CD14-positive monocyte (primary cell): ENCODE measurements around the gene DPP6. TPM values are rescaled to one million over a fixed set of nuclear protein-coding genes. Genes with fewer than 3 reads are reported as not detected.

Experiments
- DNase-seq, 3 donors: peaks; one replicate each; pipeline ENCODE4 v3.0.0-alpha.2; 2011 to 2022
- H2AFZ ChIP-seq: 2 replicates; pipeline ENCODE4 v1.6.0; 2012; ENCODE audit warnings: mild to moderate bottlenecking, low read depth, low read length, inconsistent platforms; ENCODE audit not compliant: insufficient read depth, poor library complexity, severe bottlenecking
- H3K27ac ChIP-seq, 2 donors: 1 replicate in 1 of 2; 2 replicates in 1 of 2; pipeline ENCODE4 v1.5.1; 2012 to 2013; ENCODE audit warnings: low read length in 2 of 2, control low read depth in 1 of 2, inconsistent platforms in 1 of 2, low read depth in 1 of 2, mild to moderate bottlenecking in 1 of 2
- H3K27me3 ChIP-seq, 2 donors: one replicate each; pipeline versions ENCODE4 v1.6.0 to v1.6.1; 2011 to 2013; ENCODE audit warnings: low read length in 2 of 2; ENCODE audit not compliant: control insufficient read depth in 2 of 2, insufficient read depth in 2 of 2
- H3K36me3 ChIP-seq, 2 donors: replicated peaks in 1 of 2; 1 replicate in 1 of 2; 2 replicates in 1 of 2; pipeline versions ENCODE4 v1.5.1 to v1.6.1; 2012 to 2013; ENCODE audit warnings: low read length in 2 of 2, control low read depth in 1 of 2, inconsistent platforms in 1 of 2, mild to moderate bottlenecking in 1 of 2; ENCODE audit not compliant: insufficient read depth in 2 of 2, control insufficient read depth in 1 of 2
- H3K4me1 ChIP-seq, 2 donors: 1 replicate in 1 of 2; 2 replicates in 1 of 2; pipeline versions ENCODE4 v1.5.1 to v1.6.1; 2012 to 2013; ENCODE audit warnings: low read length in 2 of 2, control low read depth in 1 of 2, inconsistent platforms in 1 of 2, mild to moderate bottlenecking in 1 of 2, moderate library complexity in 1 of 2; ENCODE audit not compliant: insufficient read depth in 2 of 2, control insufficient read depth in 1 of 2
- H3K4me2 ChIP-seq: replicated peaks from 2 replicates; pipeline ENCODE3; 2012; ENCODE audit warnings: low read length, moderate library complexity, mild to moderate bottlenecking; ENCODE audit not compliant: poor library complexity, severe bottlenecking; ENCODE audit errors: extremely low read depth
- H3K4me3 ChIP-seq, 3 experiments: fragments of 200-600 bp in 1 of 3; sonication (generic) in 1 of 3; replicated peaks in 1 of 3; 1 replicate in 2 of 3; 2 replicates in 1 of 3; pipeline ENCODE4 v1.5.1; 2011 to 2013; ENCODE audit warnings: low read length in 3 of 3, mild to moderate bottlenecking in 3 of 3, control low read depth in 2 of 3, low read depth in 2 of 3, inconsistent platforms in 1 of 3, moderate library complexity in 1 of 3
- H3K79me2 ChIP-seq: 2 replicates; pipeline ENCODE4 v1.6.0; 2012; ENCODE audit warnings: mild to moderate bottlenecking, control low read depth, inconsistent platforms, low read length, moderate library complexity; ENCODE audit not compliant: insufficient read depth
- H3K9ac ChIP-seq: 2 replicates; pipeline ENCODE4 v1.6.0; 2017; ENCODE audit warnings: low read length, mild to moderate bottlenecking; ENCODE audit not compliant: insufficient read depth, poor library complexity, severe bottlenecking
- H3K9me3 ChIP-seq, 2 donors: replicated peaks in 1 of 2; 1 replicate in 1 of 2; 2 replicates in 1 of 2; pipeline versions ENCODE4 v1.5.1 to v1.6.1; 2012 to 2013; ENCODE audit warnings: low read length in 2 of 2, control low read depth in 1 of 2; ENCODE audit not compliant: control insufficient read depth in 1 of 2, insufficient read depth in 1 of 2
- H4K20me1 ChIP-seq: 2 replicates; pipeline ENCODE4 v1.6.0; 2012; ENCODE audit warnings: mild to moderate bottlenecking, low read length, control low read depth, moderate library complexity; ENCODE audit not compliant: insufficient read depth
- H3K27ac Mint-ChIP-seq, 7 donors: one replicate each; pipeline ENCODE4 v1.8.0; 2020; ENCODE audit warnings: mild to moderate bottlenecking in 7 of 7, mixed read lengths in 7 of 7, moderate library complexity in 6 of 7, inconsistent platforms in 2 of 7
- H3K27me3 Mint-ChIP-seq, 3 donors: one replicate each; pipeline ENCODE4 v1.8.0; 2021 to 2022; ENCODE audit warnings: low read depth in 3 of 3, mild to moderate bottlenecking in 3 of 3, mixed read lengths in 3 of 3, moderate library complexity in 3 of 3, inconsistent platforms in 1 of 3
- H3K36me3 Mint-ChIP-seq, 2 donors: one replicate each; pipeline ENCODE4 v1.8.0; 2020; ENCODE audit warnings: mixed read lengths in 2 of 2, inconsistent platforms in 1 of 2, mild to moderate bottlenecking in 1 of 2
- H3K4me1 Mint-ChIP-seq: one replicate; pipeline ENCODE4 v1.8.0; 2020; ENCODE audit warnings: mild to moderate bottlenecking, mixed read lengths
- H3K4me3 Mint-ChIP-seq, 2 donors: one replicate each; pipeline ENCODE4 v1.8.0; 2020; ENCODE audit warnings: mild to moderate bottlenecking in 2 of 2, mixed read lengths in 2 of 2, moderate library complexity in 1 of 2
- H3K9me3 Mint-ChIP-seq, 7 donors: one replicate each; pipeline ENCODE4 v1.8.0; 2020 to 2022; ENCODE audit warnings: mixed read lengths in 7 of 7, mild to moderate bottlenecking in 6 of 7, moderate library complexity in 6 of 7, inconsistent platforms in 2 of 7
- WGBS: methylation state at CpG from one replicate; pipeline ENCODE4 v1.1.5; 2013; ENCODE audit warnings: missing lambda C conversion rate; ENCODE audit not compliant: insufficient coverage; 5-methylcytosine and 5-hydroxymethylcytosine counted together
- intact Hi-C, 2 donors: fragments of 100-400 bp; cut with micrococcal nuclease; formaldehyde crosslinking; loops; one replicate each; pipeline versions ENCODE4 v1.15.0 to v1.15.1; 2023
- polyA plus RNA-seq, 3 donors: library from polyadenylated mRNA; depleted of rRNA in 1 of 3; unstranded in 2 of 3; stranded (reverse) in 1 of 3; fragments of 300-500 nt in 2 of 3; fragments of >200 nt in 1 of 3; fragmentation: Illumina TruSeq in 2 of 3; gene quantifications; 1 replicate in 2 of 3; 2 replicates in 1 of 3; pipeline ENCODE4 v1.2.3, GENCODE V29; 2012 to 2021
- TF ChIP-seq, protein P1 (sequence below): fragments of 200-600 bp; IDR thresholded peaks from one replicate; pipeline ENCODE4 v1.8.0; 2022; ENCODE audit warnings: antibody characterized with exemption, mild to moderate bottlenecking

DPP6 gene
- polyA plus RNA-seq, 3 donors, result not detected

DNA sequence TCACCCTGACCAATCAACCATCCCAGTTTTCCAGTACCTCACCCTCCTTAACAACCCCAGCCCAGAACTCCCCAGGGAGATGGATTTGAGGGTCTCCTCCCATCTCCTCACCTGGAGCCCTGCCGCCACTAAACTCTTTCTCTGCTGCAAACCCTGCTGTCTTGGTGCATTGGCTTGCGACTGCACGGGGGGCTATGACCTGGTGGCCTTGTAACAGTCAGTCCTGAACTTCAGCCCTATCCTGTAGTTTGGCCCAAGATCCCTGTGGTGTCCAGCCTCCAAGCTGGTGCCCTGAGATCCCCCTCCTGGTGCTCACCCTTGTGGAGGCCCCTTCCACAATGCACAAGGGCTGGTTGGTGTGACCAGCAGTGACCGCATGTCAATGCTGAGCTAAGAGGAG, 858.8 kb downstream of the DPP6 start:
- 95% methylated on average over 3 of the region's 4 CpGs for WGBS
- Histone ChIP-seq H3K4me1 (peaks cover 5 to 10% of the 10 kb centered on the region in 2 donors), H3K36me3 (no peaks in the 10 kb centered on the region), H3K4me3 (no peak overlapping the region), H3K4me2 (no peak overlapping the region), H2AFZ (no peak overlapping the region), H3K27me3 (peaks cover 4 to 25% of the 10 kb centered on the region in 2 donors), H4K20me1 (no peaks in the 10 kb centered on the region), H3K9me3 (peaks cover 0 to 10% of the 10 kb centered on the region in 2 donors), H3K79me2 (no peaks in the 10 kb centered on the region), H3K9ac (no peak overlapping the region), H3K27ac (no peak overlapping the region)
- H3K4me3 Mint-ChIP-seq, result no peak overlapping the region
- intact Hi-C loops, result no loop called here
- peaks cover 0 to 3% of the 10 kb centered on the region in 2 donors for H3K36me3 Mint-ChIP-seq
- peaks cover 4% of the 10 kb centered on the region for H3K4me1 Mint-ChIP-seq
- H3K9me3 Mint-ChIP-seq, result peaks cover 11 to 22% (median 17%) of the 10 kb centered on the region in 7 donors
- no peak overlapping the region for H3K27ac Mint-ChIP-seq
- TF ChIP-seq, protein P1, sequence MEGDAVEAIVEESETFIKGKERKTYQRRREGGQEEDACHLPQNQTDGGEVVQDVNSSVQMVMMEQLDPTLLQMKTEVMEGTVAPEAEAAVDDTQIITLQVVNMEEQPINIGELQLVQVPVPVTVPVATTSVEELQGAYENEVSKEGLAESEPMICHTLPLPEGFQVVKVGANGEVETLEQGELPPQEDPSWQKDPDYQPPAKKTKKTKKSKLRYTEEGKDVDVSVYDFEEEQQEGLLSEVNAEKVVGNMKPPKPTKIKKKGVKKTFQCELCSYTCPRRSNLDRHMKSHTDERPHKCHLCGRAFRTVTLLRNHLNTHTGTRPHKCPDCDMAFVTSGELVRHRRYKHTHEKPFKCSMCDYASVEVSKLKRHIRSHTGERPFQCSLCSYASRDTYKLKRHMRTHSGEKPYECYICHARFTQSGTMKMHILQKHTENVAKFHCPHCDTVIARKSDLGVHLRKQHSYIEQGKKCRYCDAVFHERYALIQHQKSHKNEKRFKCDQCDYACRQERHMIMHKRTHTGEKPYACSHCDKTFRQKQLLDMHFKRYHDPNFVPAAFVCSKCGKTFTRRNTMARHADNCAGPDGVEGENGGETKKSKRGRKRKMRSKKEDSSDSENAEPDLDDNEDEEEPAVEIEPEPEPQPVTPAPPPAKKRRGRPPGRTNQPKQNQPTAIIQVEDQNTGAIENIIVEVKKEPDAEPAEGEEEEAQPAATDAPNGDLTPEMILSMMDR, result no peak
- H3K27me3 Mint-ChIP-seq, result peaks cover 23 to 34% (median 26%) of the 10 kb centered on the region in 3 donors
- DNase-seq, result no peak

DNA sequence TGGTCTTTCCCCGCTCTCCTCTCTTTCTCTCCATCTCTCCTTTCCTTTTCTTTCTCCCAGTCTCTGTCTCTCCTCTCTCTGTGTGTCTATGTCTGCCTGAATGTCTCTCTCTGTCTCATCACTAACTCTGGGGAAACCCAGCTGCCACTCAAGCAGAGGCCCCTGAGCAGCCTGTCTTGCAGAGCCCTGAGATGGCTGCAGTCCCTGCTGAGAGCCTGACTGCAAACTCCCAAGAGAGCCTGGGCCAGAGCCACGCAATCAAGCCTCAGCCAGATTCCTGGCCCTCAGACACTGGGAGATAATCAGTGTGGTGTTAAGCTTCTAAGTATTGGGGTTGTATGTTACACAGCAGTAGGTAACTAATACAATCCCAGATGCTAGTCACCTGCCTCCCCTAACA, 859.2 kb downstream of the DPP6 start:
- peaks cover 11 to 22% (median 17%) of the 10 kb centered on the region in 7 donors for H3K9me3 Mint-ChIP-seq
- no peak overlapping the region for H2AFZ ChIP-seq
- no peak overlapping the region for H3K4me3 ChIP-seq
- peaks cover 0 to 3% of the 10 kb centered on the region in 2 donors for H3K36me3 Mint-ChIP-seq
- H3K4me1 Mint-ChIP-seq, result peaks cover 4% of the 10 kb centered on the region
- no peak overlapping the region for H3K27ac Mint-ChIP-seq
- no peaks in the 10 kb centered on the region for H4K20me1 ChIP-seq
- H3K27ac ChIP-seq, result no peak overlapping the region
- peaks cover 5 to 10% of the 10 kb centered on the region in 2 donors for H3K4me1 ChIP-seq
- H3K9ac ChIP-seq, result no peak overlapping the region
- TF ChIP-seq, protein P1, result no peak
- H3K9me3 ChIP-seq, result peaks cover 0 to 10% of the 10 kb centered on the region in 2 donors
- H3K27me3 Mint-ChIP-seq, result peaks cover 23 to 38% (median 24%) of the 10 kb centered on the region in 3 donors
- no peak overlapping the region for H3K4me2 ChIP-seq
- intact Hi-C loops, result no loop called here
- no CpG with 5 or more reads among the region's 2 CpGs for WGBS
- H3K36me3 ChIP-seq, result no peaks in the 10 kb centered on the region
- peaks cover 4 to 26% of the 10 kb centered on the region in 2 donors for H3K27me3 ChIP-seq
- no peaks in the 10 kb centered on the region for H3K79me2 ChIP-seq
- no peak overlapping the region for H3K4me3 Mint-ChIP-seq
- DNase-seq, result no peak
